GM19025 (cell line): ENCODE data around the gene DHCR7.

Experiments used
- ATAC-seq: cut with Tn5 transposase; IDR thresholded peaks from one replicate; pipeline ENCODE4 v1.9.1; 2021; ENCODE audit warnings: mild to moderate bottlenecking, low read depth, moderate library complexity; ENCODE audit not compliant: unreplicated experiment

The DHCR7 gene

DNA sequence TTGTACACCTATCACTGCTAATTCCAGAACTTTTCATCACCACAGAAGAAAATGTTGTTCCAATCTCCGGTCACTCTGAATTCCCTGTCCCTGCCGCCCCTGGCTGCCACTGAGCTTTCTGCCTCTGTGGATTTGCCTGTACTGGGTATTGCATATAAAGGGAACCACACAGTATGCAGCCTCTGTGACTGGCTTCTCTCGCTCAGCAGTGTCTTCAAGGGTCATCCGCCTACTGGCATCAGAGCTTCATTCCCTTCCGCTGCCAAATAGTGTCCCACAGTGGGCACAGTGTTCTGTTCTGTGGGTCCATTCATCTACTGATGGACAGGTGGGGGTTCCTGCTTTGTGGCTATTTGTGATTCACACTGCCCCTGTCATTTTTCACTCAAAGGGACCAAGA lies 5.3 kb downstream of the DHCR7 start:
- no peak for ATAC-seq

DNA sequence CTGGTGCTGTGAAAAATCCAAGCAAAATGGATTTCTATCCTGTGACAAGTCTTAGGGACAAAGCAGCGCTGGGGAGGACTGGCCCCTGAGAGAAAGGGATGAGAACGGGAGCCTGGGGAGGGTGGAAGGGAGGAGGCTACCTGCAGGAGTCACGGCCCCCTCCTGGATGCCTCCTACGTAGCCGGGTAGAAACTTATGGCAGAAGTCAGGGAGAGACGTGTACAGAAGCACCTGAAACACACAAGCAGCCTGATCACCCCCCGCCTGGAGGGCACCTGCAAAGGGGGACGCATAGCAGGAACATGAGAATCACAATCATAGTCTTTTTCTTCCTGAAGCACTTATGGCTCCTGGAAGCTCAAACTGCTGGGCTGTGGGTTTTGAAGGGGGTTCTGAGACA lies 6.1 kb downstream of the DHCR7 start:
- ATAC-seq = no peak

DNA sequence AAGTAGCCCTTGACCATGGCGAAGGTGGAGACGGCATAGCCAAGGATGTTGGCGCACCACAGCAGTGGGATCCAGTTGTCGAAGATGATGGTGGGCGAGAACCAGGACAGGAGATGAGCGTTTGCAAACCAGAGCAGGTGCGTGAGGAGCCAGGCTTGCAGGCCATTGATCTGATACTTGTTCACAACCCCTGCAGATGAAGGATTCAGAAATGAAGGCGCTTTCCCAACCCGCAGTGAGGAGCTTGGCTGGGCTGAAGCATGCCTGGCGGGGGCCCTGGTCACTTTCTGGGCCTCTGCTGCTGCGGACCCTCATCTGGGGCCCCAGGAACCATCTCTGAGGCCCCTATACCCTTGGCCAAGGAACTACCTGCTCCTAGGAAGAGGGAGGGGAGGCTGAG lies 6.9 kb downstream of the DHCR7 start:
- no peak for ATAC-seq

DNA sequence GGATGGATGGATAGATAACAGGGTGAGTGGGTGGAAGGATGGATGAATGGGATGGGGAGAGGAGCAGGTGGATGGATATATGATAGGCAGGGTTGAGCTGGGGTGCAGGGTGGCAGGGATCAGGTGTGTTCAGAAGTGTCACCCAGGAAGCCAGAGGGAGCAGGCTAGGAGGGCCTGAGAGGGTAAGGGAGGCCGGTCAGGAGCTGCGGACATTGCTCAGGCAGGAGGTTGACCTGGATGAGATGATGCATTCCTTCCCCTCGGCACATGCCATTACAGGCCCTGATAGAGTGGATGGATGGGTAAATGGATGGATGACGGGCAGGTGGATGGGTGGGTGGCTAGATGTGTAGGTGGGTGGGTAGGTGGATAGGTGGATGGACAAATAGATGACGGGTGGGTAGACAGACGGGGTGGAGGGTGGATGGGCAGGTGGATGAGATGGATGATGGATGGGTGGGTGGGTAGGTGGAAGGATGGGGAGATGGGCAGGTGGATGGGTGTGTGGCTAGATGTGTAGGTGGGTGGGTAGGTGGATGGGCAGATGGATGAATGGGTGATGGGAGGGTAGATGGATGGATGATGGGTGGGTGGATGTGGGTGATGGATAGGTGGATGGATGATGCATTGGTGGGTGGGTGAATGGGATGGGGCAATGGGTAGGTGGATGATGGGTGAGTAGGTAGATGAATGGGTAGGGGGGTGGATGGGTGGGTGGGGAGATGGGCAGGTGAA lies 8.0 kb downstream of the DHCR7 start:
- ATAC-seq = no peak

DNA sequence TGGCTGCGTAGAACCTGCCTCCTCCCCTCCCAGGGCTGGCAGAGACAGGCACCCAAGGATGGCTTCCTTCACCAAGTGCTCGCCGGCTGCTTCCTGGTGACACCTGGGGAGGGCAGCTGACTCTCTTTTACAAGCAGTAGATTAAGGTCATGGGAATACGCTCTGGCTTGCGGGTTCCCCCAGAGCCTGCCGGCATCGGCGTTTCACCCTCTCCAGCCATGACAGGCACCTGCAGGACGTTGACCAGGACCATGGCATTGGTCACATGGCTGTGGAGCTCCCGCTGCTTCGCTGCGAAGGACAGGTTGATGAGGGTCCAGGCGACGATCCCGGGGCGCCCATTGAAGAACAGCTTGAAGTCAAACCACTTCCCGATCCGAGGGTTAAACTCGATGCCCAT lies 9.5 kb downstream of the DHCR7 start:
- ATAC-seq = no peak

DNA sequence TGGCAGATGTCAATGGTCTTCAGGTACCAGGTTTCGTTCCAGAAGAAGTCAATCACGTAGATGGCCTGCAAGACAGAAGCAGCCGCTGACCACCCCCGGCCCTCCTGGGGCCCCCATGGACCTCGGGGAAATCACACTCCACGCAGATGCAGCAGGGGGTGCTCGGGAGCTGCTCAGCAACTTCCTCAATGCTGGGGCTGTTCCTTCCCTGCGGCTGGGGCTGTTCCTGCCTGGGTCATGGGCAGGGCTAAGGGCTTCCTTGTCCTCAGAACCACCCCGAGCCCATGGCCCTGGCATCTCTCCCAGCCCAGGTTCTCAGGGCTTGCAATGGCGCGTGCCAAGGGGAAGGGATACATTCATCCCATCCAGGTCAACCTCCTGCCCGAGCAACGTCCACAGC lies 10.3 kb downstream of the DHCR7 start:
- ATAC-seq = no peak

DNA sequence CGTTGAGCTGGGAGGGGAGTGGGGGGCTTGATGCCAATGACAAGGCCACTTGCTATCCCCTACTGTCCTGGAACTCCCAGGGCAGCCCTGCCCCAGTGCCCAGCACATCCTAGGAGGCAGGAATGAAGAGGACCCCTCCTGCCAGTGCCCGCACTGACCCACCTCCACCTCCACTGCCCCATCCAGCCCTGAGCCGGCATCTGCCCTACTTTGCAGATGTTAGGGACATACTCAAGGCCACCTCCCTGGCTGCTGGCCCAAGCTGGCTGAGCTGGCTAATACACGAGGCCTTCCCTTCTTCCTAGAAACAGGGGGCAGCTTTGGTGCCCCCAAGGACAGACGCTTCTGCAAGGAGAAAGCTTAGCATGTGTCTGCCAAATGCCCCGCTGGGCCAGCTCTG lies 10.8 kb downstream of the DHCR7 start:
- no peak for ATAC-seq

DNA sequence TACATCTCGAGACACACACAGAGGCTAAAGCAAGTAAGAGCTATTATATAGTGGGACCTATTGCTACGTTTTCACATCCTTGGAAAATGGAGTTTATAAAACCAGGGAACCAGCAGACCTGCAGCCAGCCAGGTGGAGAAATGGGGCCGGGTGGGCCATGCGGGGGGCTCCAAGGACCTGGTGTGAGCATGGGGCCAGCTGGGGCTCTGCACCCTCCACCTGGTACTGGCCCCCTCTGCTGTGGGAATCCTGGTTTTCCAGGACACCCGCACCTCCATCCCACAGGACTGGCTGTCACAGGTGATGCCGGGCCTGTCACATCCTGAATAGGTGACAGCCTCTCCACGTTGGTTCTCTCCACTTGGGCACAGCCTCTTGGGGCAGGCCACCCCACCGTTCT lies 11.3 kb downstream of the DHCR7 start:
- ATAC-seq = no peak

DNA sequence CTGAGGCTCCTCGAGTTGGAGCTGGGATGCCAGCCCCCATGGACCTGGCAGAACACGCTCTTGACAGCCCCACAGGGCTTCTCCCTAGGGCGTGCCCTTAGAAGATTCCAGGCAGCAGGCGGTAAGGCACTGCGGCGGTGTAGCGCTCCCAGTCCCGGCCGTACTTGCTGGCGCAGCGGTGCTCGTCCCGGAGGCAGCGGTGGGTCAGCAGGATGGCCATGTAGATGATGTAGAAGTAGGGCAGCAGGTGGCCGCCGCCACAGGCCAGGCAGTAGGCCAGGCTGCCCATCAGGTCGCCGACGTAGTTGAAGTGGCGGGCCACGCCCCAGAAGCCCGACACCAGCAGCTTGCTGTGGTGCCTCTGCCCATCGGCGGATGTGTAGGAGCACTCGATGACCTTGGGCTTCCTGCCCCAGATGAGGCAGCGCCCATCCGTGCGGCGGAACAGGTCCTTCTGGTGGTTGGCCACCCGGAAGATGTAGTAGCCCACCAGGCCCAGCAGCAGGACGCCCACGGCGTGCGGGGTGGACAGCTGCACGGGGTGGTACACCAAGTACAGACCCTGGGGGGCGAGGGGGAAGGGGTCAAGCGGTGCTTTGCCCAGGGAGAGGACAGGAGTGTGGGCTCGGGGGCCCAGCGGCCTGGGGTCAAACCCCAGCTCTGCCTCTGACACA lies 12.8 kb downstream of the DHCR7 start:
- no peak for ATAC-seq

DNA sequence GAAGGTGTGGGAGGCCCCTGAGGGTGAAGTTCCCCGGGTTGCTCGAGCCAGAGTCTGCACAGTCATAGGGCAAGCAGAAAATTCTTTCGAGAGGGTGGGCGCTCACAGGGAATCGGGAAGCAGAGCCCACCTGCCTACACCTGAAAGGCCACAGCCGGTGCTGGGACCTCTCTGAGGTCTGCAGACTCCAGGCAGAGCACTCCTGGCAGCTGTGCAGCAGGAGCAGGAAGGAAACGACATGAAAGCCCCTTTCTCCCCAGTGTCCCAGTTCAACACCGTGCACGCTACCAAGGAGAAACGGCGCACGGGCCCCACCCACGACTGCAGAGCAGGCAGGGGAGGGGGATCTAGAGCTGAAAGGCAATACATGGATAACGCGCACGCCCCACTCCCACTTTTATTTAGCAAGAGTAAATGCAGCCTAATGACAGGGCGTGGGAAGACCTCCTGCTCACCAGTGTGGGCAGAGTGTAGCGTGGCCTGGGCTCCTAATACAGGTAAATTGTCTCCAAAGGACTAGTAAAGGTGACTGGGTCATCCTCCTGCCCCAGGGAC lies 13.5 kb downstream of the DHCR7 start:
- ATAC-seq = no peak

DNA sequence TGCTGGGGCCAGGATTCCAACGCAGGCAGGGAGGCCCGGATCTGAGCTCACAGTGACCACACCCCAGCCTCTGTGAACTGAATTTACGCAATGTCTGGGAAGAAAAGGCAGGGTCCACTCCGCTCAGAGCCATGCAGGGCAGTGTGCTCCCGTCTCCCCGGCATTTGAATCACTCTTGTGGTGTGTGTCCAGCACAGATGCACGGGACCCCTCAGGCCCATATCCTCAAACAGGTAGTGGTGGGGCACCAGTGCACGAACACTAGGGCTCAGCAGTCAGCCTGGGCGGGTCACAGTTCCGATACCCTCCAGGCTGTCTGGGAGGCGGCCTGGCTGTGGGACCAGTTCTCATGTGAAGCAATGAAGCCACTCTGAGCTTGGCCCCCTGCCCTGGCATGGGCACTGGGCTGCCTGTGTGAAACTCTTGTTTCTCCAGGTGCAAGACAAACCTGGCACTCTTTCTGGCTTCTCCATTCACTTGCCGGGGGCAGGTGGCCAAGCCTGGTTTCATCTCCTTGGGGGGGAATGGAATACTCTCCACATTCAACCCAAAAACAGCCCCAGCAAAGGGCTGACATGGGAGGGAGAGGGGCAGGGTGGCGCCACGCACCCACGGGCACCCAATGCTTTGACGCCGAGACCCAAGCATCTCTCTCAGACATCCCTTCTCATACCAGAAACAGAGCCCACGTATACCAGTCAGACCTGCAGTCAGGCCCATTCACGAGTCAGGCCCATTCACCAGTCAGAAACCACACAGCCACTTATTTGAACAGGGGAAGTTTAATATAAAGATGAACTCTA lies 14.3 kb downstream of the DHCR7 start:
- no peak for ATAC-seq

DNA sequence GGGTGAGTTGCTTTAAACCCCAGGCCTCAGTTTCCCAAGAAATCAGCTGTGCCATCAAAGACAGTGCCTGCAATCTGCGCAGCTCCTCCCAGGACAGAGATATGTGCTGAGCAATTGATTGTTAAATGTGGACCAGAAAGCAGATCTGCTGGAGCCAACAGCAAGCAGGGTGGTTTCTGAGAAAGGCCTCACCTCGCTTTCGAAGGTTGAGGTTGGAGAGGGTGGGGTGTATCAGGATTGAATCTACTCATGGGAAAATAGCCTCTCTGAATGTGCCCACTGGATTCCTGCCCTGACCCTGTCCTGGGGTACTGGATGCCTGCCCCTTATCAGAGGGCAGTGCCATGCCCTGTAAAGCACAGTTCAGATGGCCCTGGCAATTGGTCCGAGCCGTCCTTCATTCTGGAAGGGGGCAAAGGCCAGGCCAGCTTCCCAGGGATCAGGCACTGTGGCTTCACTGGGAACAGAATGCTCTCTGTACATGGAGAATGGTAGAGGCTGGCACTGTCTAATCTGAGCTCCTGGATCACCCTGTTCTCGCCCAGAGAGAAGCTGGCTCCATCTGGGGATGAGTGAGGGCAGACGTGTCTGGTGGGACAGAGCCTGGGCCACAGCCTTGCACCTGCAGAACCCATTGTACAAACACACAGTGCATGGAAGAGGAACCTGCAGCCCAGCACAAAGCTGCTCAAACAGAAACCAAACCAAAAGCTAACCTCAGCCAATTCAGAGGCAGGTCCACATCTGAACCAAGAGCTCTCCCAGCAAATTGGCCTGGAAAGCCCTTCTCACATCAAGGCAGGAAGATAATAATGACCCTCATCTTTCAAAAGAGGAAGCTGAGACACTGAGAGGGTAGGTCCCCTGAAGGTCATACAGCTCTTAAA lies 15.2 kb downstream of the DHCR7 start:
- ATAC-seq = no peak

DNA sequence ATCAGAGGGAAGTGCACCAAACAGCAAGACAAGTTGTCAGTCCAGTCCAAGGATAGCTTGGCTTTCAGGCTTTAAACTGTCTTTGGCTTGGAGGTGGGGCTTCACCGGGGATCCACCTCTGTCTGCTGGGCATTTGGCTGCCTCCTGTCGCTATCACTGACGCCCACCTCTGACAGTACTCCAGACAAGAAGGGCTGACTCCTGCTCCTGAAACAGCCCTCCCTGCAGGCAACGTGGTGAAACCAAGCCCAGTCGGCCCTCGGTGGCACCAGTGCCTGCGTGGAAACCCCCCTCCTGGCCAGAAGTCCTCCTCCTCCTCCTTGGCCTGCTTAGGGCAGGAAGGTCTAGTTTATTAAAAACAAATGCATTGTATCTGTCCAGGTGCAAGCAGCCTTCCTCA lies 16.9 kb downstream of the DHCR7 start:
- ATAC-seq = no peak

DNA sequence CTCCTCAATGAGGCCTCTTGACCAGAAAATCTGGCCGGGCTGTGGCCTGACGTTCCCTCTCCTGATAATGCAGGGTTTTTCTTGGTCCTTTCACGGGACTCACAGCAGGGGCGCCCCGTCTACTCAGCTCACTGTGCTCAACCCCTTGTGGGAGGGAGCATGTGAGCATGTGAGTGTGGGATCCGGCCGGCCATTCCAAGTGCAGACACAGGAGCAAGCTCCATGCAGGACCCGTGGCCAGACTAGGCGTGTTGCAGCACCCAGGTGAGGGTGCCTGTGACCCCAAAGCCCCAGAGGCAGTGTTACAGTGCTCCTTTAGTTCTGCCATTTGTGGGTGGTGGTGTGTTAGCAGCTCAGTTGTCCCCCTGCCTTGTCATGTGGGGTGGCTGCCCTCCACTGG lies 18.0 kb downstream of the DHCR7 start:
- ATAC-seq = no peak

DNA sequence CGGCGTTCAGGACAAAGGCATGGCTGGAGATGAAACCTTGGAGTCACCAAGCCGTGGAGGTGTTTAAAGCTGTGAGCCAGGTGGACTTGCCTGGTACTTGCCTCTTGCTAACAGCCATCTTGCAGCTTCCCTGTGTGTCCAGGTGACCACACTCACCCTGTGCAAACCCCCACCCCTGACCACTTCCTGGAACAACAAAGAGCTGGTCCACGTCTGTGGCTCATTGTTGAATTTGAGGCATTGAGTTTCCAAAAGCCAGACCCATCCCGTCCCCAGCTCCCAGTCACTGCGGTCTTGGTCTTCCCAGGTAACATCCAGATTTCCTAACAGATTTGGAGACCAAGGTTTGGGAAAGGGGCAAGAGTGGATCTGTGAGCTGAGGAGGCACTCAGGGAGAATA lies 18.5 kb downstream of the DHCR7 start:
- no peak for ATAC-seq

DNA sequence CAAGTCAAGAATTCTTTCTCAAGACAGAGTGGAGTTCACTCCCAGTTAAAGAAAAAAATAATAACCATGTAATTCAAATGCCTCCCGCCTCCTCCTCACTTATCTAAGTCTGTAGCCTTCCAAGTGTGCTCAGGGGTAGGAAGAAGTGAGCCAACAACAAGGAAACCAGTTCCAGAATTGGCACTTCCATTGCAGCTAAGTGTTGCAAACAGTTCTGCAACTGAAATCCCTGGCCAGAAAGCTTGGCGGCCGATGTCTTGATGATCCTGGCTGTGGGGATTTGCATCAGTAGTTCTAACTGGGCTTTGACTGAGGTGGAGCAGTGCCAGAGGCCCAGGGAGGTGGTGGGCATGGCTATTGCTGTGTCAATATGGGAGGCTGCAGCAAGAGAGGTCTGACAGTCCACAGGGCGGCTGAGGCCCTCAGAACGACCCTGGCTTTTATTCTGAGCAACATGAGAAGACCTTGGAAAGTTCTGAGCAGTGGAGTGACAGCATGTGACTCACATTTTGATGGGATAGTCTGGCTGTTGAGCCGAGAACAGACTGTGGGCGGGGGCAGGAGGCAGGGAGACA lies 19.2 kb downstream of the DHCR7 start:
- ATAC-seq = no peak

DNA sequence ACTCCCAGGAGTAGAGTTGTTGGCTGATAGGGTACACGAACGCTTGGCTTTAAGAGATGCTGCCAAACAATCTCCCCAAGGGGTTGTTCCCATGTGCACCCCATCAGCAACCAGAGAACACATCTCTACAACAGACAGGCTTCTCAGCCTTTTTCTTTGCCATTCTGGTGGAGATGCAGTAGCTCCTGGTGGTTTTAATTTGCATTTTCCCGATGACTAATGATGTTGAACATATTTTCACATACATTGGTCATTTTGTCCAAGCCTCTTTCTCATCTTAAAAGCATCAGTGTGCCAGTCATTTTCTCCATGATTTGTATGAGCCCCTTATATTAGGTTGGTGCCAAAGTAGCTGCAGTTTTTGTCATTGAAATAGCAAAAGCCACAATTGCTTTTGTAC lies 21.8 kb downstream of the DHCR7 start:
- no peak for ATAC-seq

DNA sequence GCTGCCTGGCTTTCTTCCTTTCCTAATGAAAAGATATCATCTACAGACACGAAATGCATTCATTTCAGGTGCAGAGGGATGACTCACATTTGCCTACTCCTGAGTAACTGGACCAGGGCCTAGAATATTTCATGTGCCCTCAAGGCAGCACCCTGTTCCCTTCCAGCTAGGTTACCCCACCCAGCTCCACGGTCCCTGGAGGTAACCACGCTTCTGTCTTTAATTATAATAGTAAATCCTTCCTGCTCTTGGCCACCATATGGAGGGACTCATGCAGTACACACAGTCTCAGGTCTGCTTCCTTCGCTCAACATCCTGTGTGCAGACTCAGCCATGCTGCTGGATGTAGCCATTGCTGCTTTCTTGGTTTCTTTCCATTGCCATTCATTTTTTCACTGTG lies 22.3 kb downstream of the DHCR7 start:
- ATAC-seq = no peak

DNA sequence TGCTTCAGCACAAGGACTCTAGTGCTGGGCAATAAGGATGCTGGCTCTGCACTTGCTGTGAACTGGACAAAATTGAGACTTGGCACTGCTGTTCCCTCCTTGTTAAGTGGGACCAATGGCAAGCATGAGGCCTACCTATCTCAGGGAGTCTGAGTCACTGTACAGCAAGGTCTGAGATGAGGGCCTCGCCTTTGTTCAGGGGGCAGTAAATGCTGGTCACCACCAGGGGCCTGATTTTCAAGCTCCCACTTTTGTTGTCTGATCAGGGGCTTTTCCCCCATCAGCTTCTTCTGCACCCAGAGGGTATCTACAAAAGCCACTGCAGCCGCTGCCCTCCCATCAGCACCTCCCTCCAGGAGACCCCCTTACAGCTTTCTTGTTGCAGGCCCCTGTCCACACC lies 22.8 kb downstream of the DHCR7 start:
- ATAC-seq = no peak

DNA sequence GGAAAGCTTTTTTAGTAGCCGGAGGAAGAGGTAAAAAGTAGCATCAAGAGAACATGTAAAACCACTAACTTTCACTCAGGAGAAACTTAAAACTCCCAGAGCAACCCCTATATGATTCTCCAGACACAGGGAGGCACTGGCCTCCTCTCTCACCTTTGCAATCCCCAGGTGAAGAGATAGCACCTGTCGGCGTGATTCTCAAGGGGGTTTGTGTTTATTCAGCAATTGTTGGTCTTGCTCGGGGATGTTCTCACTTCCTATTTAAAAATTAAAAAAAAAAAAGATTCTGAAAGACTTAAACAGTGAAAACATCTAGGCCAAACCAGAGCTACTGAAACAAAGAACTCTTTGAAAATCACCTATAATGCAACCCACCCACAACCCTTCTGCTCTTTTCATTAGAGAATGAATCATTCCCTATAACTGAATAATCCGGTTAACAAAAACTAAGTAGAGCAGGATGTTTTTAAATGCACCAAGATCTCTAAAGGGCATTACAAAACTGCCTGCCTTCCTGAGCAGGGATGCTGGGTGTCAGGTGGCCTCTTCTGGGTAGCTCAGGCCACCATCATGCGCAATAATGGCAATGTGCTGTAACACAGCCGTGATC lies 24.9 kb downstream of the DHCR7 start:
- ATAC-seq = no peak
